ENCODE results near the gene EFCAB6. TPM values are rescaled to one million over a fixed set of nuclear protein-coding genes. Genes with fewer than 3 reads are reported as not detected.

EFCAB6 gene
- total and polyA plus RNA-seq, 7 donors = 0.07 to 0.84 (median 0.50) TPM

DNA sequence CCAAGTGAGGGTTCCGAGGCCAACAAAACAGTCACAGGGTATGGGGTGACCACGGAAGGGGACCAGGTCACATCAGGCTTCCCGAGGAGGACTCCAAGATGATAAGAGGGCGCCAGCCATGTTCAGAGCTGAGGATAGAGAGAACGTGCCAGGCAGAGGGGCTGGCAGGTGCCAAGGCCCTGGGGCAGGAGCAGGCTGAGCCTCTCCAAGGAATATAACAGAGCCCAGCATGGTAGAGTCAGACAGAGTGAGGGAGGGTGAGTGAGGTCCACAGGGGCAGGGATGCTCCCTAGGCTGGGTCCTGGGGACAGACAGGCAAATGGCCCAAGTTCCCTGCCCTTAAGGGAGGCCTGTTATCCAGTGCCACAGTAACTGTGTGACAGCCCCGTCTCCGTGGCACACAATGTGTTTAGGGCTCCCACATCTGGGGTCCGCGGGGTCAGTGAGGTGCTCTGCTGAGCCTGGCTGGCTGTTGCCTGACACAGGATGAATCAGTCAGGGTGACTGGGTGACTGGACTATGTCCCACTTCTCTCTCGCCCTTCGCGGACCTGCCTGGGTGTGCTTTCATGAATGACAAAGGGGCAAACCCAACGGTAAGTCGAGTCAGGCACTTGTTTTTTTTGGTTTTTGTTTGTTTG, 295.0 kb downstream of the EFCAB6 start:
- H3K4me3 ChIP-seq = no peak overlapping the region
- H3K27me3 ChIP-seq (ENCODE audit: insufficient read depth in 3 of 3, low read length in 2 of 3) = peaks cover 0 to 4% (median 0%) of the 10 kb centered on the region in 3 donors
- no peak overlapping the region for H3K27ac ChIP-seq
- intact Hi-C loops (cut with DNase I) = no loop called here
- ATAC-seq (no peak), DNase-seq (no peak)
- H3K36me3 ChIP-seq (ENCODE audit: insufficient read depth in 1 of 2, low read depth in 1 of 2) = no peaks in the 10 kb centered on the region
- 81 to 88% (median 85%) methylated on average over 14 of the region's 14 CpGs for WGBS, 3 donors
- no peaks in the 10 kb centered on the region for H3K4me1 ChIP-seq
- TF ChIP-seq, protein P1, sequence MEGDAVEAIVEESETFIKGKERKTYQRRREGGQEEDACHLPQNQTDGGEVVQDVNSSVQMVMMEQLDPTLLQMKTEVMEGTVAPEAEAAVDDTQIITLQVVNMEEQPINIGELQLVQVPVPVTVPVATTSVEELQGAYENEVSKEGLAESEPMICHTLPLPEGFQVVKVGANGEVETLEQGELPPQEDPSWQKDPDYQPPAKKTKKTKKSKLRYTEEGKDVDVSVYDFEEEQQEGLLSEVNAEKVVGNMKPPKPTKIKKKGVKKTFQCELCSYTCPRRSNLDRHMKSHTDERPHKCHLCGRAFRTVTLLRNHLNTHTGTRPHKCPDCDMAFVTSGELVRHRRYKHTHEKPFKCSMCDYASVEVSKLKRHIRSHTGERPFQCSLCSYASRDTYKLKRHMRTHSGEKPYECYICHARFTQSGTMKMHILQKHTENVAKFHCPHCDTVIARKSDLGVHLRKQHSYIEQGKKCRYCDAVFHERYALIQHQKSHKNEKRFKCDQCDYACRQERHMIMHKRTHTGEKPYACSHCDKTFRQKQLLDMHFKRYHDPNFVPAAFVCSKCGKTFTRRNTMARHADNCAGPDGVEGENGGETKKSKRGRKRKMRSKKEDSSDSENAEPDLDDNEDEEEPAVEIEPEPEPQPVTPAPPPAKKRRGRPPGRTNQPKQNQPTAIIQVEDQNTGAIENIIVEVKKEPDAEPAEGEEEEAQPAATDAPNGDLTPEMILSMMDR (IDR thresholded peaks at IDR 0.05) = no peak
- no peaks in the 10 kb centered on the region for H3K9me3 ChIP-seq

DNA sequence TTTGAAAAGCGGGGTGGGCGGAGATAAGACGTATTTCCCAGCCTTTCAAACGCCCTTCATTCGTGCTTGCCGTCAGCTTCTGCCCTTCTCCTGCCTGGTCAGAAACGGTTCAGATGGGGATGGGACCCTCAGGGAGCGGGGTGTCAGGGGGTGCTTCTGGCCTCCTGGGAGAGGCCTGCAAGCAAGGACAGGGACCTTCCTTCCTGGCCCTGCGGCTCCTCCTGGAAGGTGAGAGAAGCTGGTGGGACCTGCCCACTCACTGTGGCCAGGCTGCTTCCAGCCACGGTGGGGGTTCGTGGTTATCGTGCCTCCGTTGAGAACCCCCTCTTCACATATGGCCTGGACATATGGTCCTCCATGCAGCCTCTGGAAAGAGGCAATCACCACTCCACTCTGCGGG, 295.7 kb downstream of the EFCAB6 start:
- no peak for ATAC-seq
- intact Hi-C loops (cut with DNase I) = no loop called here
- H3K9me3 ChIP-seq = no peaks in the 10 kb centered on the region
- H3K27me3 ChIP-seq (ENCODE audit: insufficient read depth in 3 of 3, low read length in 2 of 3) = peaks cover 0 to 4% (median 0%) of the 10 kb centered on the region in 3 donors
- H3K4me1 ChIP-seq = no peaks in the 10 kb centered on the region
- H3K4me3 ChIP-seq = no peak overlapping the region
- no peak for DNase-seq
- no peak overlapping the region for H3K27ac ChIP-seq
- TF ChIP-seq, protein P1 (IDR thresholded peaks at IDR 0.05) = no peak
- H3K36me3 ChIP-seq (ENCODE audit: insufficient read depth in 1 of 2, low read depth in 1 of 2) = no peaks in the 10 kb centered on the region
- WGBS, 3 donors = 77 to 81% (median 79%) methylated on average over 14 of the region's 14 CpGs

DNA sequence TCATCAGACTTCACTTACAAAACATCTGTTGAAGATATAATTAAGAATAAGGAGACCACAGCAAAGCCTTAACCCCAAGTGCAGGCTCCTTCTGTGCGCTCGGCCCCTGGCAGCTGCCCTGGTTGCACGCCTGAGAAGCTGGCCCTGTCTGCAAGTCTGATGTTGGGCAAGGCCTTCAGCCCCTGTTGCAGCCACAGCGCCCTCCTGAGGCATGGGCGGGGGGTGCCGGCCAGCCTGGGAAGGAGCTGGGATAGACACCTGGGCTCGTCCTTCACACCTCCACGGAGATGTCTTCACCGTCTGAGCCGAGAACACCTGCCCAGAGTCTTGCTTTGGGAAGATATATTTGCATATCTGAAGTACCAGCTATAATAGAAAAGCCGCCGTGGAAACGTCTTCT, 296.2 kb downstream of the EFCAB6 start:
- Histone ChIP-seq H3K27me3 (ENCODE audit: insufficient read depth in 3 of 3, low read length in 2 of 3) (peaks cover 0 to 4% (median 0%) of the 10 kb centered on the region in 3 donors), H3K9me3 (no peaks in the 10 kb centered on the region), H3K4me1 (no peaks in the 10 kb centered on the region), H3K4me3 (no peak overlapping the region), H3K27ac (no peak overlapping the region), H3K36me3 (ENCODE audit: insufficient read depth in 1 of 2, low read depth in 1 of 2) (no peaks in the 10 kb centered on the region)
- TF ChIP-seq, protein P1 (IDR thresholded peaks at IDR 0.05) = no peak
- ATAC-seq (no peak), DNase-seq (no peak)
- intact Hi-C loops (cut with DNase I) = no loop called here
- WGBS, 3 donors = 63 to 65% (median 64%) methylated on average over 13 of the region's 13 CpGs

DNA sequence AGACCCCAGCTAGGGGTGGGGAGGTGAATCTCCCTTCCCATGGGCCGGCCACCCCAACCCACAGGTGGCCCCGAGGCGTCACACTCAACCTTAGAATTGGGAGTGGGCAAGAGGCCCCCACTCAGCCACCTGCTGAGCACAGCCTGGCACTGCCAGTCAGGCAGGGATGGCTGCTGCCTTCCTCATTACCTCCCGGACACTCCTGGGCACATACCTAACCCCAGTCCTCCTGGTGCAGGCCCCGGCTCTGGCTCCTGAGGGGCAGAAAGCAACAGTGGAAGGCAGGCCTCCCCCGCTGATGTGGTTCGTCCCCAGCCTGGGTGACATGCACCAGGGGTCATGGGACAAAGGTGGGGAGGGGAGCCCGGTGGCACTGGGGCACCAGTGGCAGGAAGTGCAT, 296.7 kb downstream of the EFCAB6 start:
- Histone ChIP-seq H3K36me3 (ENCODE audit: insufficient read depth in 1 of 2, low read depth in 1 of 2) (no peaks in the 10 kb centered on the region), H3K27me3 (ENCODE audit: insufficient read depth in 3 of 3, low read length in 2 of 3) (peaks cover 0 to 4% (median 0%) of the 10 kb centered on the region in 3 donors), H3K9me3 (no peaks in the 10 kb centered on the region), H3K4me1 (no peaks in the 10 kb centered on the region), H3K4me3 (no peak overlapping the region), H3K27ac (no peak overlapping the region)
- intact Hi-C loops (cut with DNase I) = no loop called here
- ATAC-seq (no peak), DNase-seq (no peak)
- WGBS, 3 donors = 78 to 91% (median 82%) methylated on average over 6 to 8 of the region's 8 CpGs
- TF ChIP-seq, protein P1 (IDR thresholded peaks at IDR 0.05) = no peak

Data from psoas muscle (tissue), 8 donors.